Neural progenitor cell (in vitro differentiated cells): ENCODE data around the gene MATR3.

Experiments
- CTCF ChIP-seq: fragments of 200-600 bp; sonication (generic); IDR thresholded peaks from 2 replicates; pipeline ENCODE4 v1.5.1; 2017; ENCODE audit warnings: antibody characterized with exemption, mild to moderate bottlenecking
- EZH2 ChIP-seq: fragments of 200-600 bp; sonication (generic); IDR thresholded peaks from 2 replicates; pipeline ENCODE4 v1.6.1; 2017; ENCODE audit warnings: antibody characterized with exemption, mild to moderate bottlenecking, moderate library complexity
- EZH2phosphoT487 ChIP-seq: fragments of 200-600 bp; sonication (generic); IDR thresholded peaks from 2 replicates; pipeline ENCODE4 v1.6.1; 2017; ENCODE audit warnings: antibody characterized with exemption

- TF ChIP-seq CTCF (no peak), EZH2 (no peak), EZH2phosphoT487 (no peak)
These were observed 2.0 kb downstream of the MATR3 start for GRCh38 chr5:139295346-139296057.
